GM19328 (cell line): ENCODE measurements around the gene USP24.

Experiments used
- ATAC-seq: cut with Tn5 transposase; IDR thresholded peaks from one replicate; pipeline ENCODE4 v1.9.1; 2021; ENCODE audit warnings: mild to moderate bottlenecking, moderate library complexity; ENCODE audit not compliant: unreplicated experiment

USP24 gene

GRCh38 chr1:55215194-55216021 lies at the start of gene USP24:
Gene USP24, minus strand, starts transcription at chr1:55215364. Its CDS starts 251 bp downstream, at chr1:55215113.
- peak; percentile 71 for ATAC-seq

- no peak for ATAC-seq
These were observed 47.7 kb upstream of the USP24 start for GRCh38 chr1:55262822-55263221.

GRCh38 chr1:55259911-55260609 lies 44.9 kb upstream of the USP24 start:
- no peak for ATAC-seq

- ATAC-seq, result peak; percentile 61
These were observed 42.8 kb upstream of the USP24 start for GRCh38 chr1:55257958-55258357.

- ATAC-seq, result no peak
These were observed 40.7 kb upstream of the USP24 start for GRCh38 chr1:55255901-55256300.

GRCh38 chr1:55252942-55253589 lies 37.9 kb upstream of the USP24 start:
- no peak for ATAC-seq

GRCh38 chr1:55250399-55251075 lies 35.4 kb upstream of the USP24 start:
- no peak for ATAC-seq

- ATAC-seq, result no peak
These were observed 34.7 kb upstream of the USP24 start for GRCh38 chr1:55249646-55250398.

- no peak for ATAC-seq
These were observed 31.7 kb upstream of the USP24 start for GRCh38 chr1:55246896-55247295.

GRCh38 chr1:55246331-55246730 lies 31.2 kb upstream of the USP24 start:
- no peak for ATAC-seq

- no peak for ATAC-seq
These were observed 30.6 kb upstream of the USP24 start for GRCh38 chr1:55245781-55246180.

GRCh38 chr1:55244476-55245099 lies 29.4 kb upstream of the USP24 start:
- no peak for ATAC-seq

- ATAC-seq, result no peak
These were observed 28.5 kb upstream of the USP24 start for GRCh38 chr1:55243655-55244054.

- no peak for ATAC-seq
These were observed 24.4 kb upstream of the USP24 start for GRCh38 chr1:55239548-55239947.

GRCh38 chr1:55235722-55236121 lies 20.6 kb upstream of the USP24 start:
- no peak for ATAC-seq

GRCh38 chr1:55234016-55234415 lies 18.9 kb upstream of the USP24 start:
- no peak for ATAC-seq

- ATAC-seq, result no peak
These were observed 18.1 kb upstream of the USP24 start for GRCh38 chr1:55233145-55233777.

- no peak for ATAC-seq
These were observed 17.4 kb upstream of the USP24 start for GRCh38 chr1:55232448-55233144.

- no peak for ATAC-seq
These were observed 16.6 kb upstream of the USP24 start for GRCh38 chr1:55231745-55232144.
